ENCODE results near the gene SFRP2.

DNA sequence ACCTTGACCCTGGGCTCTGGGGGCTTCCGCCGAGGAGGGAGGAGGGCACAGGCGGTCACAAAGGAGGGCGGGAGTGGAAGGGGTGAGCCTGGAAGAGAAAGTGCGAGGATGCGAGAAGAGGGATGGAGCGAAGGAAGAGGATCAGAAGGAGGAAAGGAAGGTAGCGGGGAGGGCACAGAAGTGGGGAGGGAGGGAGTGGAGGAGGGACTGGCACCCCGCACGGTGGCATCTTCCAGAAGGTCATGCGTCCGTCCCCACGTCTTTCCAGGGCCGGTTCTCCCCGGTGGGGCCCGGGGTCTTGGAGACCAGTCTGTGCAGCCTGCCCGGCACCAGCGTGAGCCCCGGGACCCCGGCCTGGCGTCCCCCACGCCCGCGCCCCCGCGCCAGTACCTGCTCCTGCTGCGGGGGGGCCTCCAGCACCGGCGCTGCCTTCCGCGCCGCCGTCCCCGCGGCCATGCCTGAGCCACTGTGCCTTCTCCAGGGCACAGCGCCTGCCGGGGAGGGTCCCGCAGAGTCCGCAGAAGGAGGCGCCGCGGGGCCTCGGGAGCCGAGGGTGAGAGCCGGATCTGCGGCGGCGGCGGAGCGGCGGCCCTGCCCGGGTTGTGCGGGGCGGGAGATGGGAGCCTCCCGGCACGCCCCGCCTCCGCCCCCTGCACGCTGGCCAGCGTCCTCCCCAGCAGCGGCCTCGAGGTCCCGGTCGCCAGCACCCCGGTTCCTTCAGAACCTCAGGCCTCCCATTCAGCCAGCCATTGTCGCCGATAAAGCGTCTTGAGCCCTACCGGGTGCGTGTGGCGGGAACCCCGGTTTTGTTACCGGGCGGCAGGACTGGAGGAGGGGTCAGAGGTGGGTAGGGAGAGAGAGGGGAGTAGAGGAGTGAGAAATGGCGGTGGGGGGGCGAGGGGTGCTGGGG, 29.2 kb downstream of the SFRP2 start, which contains the start of gene RNF175:
- TF ChIP-seq, protein P1, sequence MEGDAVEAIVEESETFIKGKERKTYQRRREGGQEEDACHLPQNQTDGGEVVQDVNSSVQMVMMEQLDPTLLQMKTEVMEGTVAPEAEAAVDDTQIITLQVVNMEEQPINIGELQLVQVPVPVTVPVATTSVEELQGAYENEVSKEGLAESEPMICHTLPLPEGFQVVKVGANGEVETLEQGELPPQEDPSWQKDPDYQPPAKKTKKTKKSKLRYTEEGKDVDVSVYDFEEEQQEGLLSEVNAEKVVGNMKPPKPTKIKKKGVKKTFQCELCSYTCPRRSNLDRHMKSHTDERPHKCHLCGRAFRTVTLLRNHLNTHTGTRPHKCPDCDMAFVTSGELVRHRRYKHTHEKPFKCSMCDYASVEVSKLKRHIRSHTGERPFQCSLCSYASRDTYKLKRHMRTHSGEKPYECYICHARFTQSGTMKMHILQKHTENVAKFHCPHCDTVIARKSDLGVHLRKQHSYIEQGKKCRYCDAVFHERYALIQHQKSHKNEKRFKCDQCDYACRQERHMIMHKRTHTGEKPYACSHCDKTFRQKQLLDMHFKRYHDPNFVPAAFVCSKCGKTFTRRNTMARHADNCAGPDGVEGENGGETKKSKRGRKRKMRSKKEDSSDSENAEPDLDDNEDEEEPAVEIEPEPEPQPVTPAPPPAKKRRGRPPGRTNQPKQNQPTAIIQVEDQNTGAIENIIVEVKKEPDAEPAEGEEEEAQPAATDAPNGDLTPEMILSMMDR (conservative IDR thresholded peaks at IDR 0.05) = no peak
- no peak for TF ChIP-seq EZH2 (IDR thresholded peaks at IDR 0.05; ENCODE audit: low read depth)
